Hindlimb muscle (tissue), 1 donor: ENCODE data around the gene VAMP3. TPM values are rescaled to one million over a fixed set of nuclear protein-coding genes. Genes with fewer than 3 reads are reported as not detected.

Experiments used
- DNase-seq: peaks from one replicate; pipeline ENCODE4 v3.0.0-alpha.2; 2013
- polyA plus RNA-seq: library from polyadenylated mRNA; unstranded; fragments of 120-200 nt; gene quantifications from one replicate; pipeline ENCODE4 v1.2.1, GENCODE V29; 2013; ENCODE audit not compliant: insufficient read length

Gene VAMP3, protein sequence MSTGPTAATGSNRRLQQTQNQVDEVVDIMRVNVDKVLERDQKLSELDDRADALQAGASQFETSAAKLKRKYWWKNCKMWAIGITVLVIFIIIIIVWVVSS
- 72.7 TPM for polyA plus RNA-seq

DNA sequence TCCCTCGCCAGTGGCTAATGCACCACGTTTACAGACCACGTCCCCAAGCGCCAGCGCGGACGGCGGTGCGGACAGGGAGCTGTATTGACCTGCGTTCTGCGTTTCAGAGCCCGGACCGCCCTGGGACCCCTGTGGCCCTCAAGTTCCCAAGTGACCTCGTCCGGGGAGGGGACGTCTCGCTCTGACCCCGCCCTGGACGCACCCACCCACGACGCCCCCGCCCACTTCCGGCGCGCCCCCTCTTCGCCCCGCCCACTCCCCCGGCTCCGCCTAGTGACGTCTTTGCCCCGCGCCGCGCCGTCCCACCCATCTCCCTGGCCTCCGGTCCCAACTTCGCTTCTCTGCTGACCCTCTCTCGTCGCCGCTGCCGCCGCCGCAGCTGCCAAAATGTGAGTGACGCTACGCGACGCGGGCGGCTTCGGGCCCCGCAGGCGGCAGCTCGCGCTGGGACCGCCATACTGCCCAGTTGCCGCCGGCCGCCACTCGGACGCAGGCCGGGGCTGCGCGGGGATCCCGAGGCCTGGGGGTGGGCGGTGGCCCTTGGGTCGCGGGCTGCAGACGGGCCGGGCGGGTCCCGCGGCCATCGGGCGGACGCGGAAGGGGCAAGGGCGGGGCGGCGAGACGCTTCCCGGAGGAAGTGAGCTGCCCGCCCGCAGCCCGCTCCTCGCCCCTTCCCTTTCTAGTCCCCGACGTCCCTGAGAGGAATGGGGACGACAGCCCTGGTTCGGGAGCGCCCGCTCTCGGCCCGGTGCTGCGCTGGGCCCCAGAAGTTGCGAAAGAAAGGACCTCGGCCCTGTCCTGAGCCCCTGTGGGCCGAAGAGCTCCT lies at the start of gene VAMP3:
Gene VAMP3, plus strand, starts transcription at position 300 of the 826 bp plus-strand sequence. Its CDS starts 88 bp downstream, at position 388.
- peak; percentile 86 for DNase-seq

DNA sequence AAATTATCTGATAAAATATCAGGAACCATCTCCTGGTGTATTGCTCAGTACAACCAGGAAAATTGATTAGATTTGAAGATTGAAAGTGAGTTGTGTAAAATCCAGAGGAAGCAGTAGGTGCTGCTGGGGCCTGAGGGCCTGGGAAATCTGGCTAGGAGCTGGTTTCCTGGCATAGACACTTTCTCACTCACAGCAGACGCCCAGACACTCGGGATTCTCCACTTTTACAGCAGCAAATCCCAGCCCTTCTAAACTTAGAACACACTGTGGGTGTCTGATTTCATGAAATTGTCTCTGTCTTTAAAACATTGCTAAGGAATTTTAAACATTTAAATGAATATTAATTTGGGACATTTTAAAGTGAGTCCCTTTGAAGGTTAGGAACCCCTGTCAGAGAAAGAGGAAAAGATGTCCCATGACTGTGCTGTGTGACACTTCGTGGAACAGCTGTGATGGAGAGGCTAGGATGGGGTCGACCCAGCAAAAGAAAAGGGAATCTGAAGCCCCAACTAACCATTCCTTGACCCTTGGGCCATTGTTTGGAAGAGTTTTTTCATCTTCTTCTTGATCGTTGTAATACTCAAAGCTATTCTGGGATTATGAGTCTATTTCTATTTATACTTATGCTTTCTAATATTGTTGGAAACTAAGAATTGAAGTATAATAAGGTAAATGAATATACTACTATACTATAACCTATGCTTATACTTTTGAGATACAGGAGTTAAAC lies 49.0 kb upstream of the VAMP3 start:
- no peak for DNase-seq

DNA sequence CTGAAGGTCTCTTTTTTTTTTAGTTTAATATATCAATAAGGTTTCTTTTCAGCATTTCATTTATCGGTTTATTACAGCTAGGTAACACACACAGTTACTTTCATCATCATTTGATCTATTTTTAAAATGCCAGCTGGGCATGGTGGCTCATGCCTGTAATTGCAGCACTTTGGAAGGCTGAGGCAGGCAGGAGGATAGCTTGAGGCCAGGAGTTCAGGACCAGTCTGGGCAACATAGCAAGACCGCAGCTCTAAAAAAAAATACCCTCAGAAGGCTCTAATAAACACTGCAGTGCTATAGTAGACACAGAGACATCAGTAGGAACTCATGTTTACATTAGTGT lies 48.5 kb upstream of the VAMP3 start:
- no peak for DNase-seq

DNA sequence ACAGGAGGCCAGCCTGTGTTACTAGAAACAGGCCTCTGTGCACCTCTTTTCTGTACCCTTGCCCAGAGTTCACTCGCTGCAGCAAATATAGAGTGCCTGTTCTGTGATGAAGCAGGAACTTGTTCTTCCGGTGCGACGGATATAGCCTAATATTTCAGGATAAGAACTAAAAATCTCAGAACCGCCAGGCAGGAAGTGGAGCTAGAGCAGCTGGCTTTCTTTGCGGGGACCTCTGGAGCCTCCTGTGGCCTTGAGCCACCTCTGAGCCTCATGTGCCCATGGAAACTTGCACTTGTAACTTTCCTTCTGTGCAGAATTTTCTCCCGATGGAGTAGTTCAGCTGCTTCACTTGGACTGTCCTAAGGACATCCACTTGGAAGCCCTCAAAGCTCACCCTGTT lies 44.5 kb upstream of the VAMP3 start:
- no peak for DNase-seq

DNA sequence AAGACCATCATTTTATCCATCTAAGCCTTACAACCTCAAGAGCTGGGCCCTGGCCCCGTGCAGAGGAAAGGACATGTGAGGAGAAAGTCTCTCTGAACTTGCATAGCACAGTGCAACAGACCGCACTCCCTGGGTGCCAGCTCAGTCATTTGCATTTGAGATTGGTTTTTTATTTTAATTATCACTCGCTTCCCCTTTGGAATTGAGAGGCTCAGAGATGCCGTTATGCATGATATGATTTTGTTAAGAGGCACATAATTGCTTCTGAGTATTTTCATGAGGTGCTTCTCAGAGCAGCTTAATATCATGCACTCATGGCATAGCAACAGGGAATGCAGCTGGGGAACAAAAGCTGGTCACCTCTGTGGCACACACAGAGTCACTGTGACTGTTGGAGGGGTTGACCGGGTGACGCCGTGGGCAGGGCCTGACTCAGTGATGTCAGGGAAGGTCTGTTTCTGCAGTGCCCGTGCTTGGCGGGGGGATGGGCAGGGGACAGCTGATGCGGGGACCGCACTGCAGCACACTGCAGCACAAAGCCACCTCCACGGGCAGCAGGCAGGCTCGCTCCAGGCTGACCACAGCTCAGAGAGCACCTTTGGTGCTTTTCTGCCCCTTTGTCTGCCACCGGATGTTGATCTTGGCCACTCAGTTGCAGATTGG lies 43.2 kb upstream of the VAMP3 start:
- no peak for DNase-seq

DNA sequence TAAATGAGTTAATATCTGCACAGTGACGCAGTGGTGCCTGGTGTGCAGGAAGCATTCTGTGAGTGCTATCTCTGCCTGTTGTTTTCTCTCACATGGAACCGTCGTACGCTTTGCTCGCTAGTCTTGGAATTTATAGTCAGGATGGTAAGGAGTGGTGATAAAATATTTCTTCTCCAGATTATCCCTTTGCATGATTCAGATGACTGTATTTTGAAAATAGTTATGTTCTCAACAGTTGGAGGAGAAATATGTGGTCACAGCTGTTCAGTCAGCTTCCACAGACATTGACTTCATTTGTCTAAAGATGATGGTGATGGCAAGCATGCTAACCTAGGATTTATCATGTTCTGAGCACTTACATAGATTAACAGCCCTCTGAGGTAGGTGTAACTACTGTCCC lies 41.3 kb upstream of the VAMP3 start:
- DNase-seq, result no peak

DNA sequence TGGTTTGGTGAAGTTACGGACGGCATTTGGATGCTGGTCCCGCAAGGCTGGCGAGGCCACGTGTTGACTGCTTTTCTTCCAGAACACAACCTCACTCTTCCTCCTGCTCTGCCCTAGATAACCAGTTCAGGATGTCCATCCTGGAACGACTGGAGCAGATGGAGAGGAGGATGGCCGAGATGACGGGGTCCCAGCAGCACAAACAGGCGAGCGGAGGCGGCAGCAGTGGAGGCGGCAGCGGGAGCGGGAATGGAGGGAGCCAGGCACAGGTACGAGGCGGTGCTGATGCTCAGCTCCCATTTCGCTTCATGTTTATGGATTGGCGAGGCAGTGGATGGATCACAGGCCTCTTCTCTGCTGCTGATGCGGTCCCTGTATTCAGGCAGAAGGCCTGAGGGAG lies 38.8 kb upstream of the VAMP3 start:
- DNase-seq, result no peak

DNA sequence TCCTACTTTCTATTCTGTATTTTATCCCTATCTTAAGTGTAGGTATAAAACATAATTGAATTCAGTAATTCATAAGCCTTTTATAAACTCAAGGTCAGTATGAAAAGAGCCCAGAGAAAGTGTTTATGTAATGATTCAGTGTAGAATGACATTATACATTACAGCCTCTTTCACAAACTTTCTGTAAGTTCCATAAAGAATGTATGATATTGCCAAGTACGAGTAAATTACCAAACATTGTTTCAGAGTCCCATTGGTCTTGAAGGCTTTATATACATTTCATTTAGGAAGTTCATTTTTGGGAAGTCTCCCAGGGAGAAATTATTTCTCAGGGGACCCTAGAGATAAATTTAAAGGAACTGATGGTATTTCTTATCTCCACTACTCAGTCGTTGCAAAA lies 37.8 kb upstream of the VAMP3 start:
- no peak for DNase-seq

DNA sequence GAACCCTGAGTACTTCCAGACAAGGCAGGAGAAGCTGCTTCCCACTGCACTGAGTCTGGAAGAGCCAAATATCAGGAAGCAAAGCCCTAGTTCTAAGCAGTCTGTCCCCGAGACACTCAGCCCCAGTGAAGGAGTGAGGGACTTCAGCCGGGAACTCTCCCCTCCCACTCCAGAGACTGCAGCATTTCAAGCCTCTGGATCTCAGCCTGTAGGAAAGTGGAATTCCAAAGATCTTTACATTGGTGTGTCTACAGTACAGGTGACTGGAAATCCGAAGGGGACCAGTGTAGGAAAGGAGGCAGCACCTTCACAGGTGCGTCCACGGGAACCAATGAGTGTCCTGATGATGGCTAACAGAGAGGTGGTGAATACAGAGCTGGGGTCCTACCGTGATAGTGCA lies 33.1 kb upstream of the VAMP3 start:
- DNase-seq, result no peak

DNA sequence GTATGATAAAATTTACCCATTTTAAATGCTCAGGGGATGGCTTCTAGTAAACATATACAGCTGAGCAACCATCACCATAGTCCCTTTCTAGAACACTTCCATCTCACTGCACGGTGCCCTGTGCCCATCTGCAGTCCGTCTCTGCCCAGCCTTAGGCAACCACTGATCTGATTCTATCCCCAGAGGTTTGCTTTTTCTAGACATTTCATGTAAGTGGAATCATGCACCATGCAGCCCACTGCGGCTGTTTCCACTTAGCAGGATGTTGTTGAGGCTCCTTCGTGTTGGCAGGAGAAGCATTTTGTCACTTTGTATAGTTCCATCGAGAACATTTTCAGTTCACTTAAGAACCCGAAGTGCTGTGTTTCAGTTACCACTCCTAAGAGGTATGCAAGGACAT lies 27.8 kb upstream of the VAMP3 start:
- no peak for DNase-seq

DNA sequence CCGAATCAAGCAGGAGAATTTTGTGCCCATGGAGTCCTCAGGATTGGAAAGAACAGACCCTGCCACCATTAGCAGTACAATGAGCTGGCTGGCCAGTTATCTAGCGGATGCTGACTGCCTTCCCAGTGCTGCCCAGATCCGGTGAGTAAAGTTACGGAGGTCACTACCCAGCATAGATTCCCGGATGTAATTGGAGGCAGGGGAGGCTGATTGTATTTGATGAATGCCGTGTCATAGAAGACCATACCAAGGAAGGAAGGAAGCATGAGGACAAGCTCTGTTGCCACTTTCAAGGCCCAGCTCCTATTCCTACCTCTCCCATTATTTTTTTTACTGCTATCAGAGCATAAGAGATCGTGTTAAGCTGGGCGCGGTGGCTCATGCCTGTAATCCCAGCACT lies 26.2 kb upstream of the VAMP3 start:
- DNase-seq, result no peak

DNA sequence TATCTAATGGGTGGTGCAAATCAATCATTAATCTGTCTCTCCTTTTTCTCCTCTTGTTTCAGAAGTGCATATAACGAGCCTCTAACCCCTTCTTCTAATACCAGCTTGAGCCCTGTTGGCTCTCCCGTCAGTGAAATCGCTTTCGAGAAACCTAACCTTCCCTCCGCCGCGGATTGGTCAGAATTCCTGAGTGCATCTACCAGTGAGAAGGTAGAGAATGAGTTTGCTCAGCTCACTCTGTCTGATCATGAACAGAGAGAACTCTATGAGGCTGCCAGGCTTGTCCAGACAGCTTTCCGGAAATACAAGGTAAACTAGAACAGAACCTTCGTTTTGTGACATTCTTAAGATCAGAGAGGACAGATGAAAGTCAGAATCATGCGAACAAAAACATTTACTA lies 25.3 kb upstream of the VAMP3 start:
- no peak for DNase-seq

DNA sequence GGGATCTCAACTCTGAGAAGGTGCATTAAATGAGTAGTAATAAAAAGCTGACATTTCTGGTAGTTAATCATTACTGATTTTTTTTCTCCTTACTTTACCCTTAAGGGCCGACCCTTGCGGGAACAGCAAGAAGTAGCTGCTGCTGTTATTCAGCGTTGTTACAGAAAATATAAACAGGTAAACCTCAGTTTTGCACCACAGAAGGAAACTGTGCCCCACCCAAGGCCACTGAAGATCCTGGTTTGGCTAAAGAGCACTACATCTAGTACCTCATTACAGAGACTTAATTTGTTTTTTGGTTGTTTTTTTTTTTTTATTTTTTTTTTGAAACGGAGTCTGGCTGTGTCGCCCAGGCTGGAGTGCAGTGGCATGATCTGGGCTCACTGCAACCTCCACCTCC lies 23.5 kb upstream of the VAMP3 start:
- no peak for DNase-seq

DNA sequence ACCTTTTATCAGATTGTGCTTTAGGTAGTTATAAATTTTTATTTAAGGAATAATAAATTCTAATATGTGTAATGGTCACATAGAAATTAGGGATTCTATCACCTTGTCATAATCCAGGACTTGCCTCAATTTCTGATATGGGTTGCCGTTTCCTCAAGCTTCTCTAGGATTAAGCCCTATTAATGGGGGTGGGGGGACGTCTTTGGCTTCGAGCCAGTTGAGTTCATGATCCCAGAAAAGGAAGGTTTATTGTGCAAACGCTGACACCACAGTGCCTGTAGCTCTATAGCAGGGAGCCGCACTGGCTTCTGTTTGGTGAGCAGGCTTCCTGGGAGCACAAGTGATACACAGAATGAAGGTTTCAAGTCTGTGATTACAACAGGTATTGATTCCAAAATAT lies 22.0 kb upstream of the VAMP3 start:
- DNase-seq, result no peak

DNA sequence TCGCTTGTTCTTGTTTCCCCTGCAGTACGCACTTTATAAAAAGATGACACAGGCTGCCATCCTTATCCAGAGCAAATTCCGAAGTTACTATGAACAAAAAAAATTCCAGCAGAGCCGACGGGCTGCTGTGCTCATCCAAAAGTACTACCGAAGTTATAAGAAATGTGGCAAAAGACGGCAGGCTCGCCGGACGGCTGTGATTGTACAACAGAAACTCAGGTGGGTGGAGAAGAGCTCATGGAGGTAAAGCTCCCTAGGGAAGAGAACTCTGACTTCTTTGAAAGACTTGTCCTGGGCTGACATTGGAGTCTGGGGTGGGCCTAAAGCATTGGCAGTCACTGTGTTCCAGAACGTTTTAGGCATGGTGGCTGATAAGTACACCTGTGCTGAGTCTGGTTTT lies 19.9 kb upstream of the VAMP3 start:
- no peak for DNase-seq

DNA sequence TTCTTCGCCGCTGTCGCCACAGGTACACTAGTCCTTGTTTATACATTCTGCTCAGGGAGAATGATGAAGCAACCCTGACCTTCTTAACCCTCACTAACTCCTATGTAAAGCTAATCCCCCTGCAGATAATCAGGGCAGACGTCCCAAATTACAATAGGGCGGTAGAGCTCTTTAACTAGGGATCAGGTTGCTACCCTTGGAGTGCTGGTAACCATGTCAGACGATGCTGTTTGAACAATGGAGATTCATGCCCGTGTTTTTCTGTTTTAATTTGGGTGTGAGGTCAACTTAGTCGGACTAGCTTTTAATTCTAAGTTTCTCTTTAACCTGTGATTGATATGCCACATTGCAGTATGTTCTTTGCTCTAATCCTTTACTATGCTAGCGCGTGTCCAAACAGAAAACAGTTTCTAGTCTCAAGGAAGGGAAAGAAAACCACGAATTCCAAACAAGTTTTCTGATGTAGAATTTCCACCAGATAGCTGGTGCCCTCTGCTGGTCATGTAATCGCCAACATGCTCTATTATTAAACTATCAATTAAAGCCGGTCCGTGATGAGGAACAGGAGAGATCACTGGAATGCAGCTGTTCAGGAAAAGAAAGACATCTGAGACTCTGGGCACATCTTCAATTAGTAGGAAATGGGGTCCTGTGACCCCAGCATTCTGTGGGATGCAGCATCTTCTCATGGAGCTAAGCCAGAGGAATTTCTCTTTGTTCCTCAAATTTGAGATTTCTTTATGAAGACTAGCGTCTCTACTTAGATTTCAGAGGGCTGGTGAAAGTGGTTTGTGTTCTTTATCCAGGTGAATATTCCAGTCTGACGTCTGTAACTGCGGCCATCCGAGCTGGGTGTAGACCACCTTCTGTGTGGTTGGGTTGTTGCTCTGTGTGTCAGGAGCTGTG lies 18.3 kb upstream of the VAMP3 start:
- peak; percentile 69 for DNase-seq

DNA sequence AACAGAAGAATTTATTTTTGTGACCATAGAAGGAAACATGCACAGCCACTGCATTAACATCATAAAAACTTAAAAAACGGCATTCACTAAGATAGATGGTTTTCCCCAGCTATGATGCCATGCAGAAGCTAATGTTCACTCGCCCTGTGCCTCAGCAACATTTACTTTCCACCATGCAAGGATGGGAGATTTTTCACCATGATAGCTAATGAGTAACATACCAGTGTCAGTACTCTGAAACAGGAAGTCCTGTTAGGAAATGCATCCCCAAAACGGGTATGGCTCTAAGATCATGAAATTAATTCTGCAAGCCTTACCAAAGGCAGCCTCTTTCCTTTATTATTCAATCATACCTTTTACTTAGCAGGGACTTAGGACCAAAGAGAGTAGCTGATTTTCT lies 17.5 kb upstream of the VAMP3 start:
- no peak for DNase-seq

DNA sequence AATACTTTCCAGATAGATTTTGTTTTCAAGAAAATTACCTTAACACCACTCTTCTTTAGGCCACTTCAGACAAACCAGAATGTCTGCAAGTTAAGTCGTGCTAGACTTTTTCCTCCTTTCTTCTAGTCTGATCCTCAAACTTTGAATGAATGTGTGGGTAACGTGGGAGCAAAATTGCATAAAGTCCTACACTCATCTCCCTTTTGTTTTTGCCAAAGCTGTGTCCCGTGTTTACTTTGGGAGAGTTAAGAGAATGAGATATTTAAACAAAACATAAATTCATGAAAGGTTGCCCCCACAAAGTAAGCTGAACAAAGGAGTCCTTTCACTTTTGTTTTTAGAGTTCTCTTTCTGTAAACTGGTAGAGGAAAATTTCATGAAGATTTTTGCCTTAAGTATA lies 16.9 kb upstream of the VAMP3 start:
- DNase-seq, result no peak

DNA sequence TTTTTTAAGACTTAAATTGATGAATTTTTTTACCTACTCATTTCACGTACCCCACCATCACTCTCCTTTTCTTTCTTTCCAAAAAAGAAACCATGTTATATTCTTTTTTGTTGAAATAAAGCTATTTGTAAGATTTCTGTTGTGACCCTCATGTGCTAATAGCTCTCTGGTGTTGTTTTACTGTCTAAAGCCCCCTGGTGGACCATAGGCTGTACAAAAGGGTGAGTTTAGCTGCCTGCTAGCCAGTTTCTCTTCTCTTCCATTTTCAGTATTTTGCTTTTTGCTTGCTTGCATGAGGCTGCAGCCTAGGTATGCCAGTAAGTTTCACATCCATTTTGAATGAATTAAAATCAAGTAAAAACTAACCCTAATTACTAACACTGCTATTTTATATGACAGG lies 15.6 kb upstream of the VAMP3 start:
- no peak for DNase-seq

DNA sequence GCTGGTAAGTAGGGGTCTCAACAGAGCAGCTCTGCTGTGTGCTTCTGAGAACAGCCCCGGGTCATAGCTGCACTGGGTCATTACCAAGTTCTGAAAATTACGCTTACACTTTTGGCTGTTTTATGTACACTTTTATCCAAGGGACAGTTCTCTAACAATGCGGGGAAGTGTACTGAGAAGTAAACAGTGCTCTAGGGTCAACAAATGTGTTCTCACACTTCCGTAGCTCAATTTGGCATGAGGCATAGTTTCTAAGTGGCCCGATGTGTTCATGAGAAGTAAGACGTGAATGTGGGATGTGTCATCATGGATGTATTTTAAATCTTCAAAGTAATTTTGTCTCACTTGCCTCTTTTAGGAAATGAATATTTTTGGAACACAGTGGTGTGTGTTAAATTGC lies 10.9 kb upstream of the VAMP3 start:
- no peak for DNase-seq

DNA sequence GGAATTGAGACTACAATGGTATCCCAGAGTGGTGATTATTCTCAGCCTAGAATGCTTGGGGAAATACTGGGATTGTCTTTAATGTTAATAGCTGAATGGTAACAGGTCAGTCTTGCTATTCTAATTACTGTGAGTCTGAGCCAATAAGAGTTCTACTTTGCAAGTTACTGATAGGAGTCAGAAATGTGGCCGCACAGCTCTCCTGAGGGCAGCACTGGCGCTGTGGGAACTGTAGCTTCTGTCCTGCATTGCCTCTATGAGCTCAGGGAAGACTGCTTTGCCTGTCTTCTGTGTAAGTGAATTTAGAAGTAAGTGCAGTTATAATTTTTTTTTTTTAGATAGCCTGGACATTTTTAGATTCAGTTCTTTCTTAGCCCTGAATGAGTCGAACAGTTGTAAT lies 10.0 kb upstream of the VAMP3 start:
- DNase-seq, result no peak

DNA sequence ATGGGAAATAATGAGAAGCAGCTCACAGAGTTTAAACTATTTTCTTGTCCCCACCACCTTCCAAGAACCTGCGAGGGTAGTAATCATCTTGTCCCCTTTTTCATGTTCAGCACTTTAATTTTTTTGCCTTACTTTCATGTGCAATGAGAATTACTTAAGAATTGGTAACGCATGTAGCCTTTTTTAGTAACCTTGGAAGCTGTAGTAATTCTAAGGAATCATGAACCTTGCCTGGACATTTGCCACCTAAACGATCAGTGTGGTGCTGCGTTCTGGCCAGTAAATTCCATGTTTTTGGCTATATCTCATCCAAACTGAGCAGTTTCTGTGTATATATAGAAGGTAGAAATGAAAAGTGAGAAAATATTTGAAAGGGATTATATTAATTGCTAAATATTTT lies 3.9 kb upstream of the VAMP3 start:
- DNase-seq, result no peak

DNA sequence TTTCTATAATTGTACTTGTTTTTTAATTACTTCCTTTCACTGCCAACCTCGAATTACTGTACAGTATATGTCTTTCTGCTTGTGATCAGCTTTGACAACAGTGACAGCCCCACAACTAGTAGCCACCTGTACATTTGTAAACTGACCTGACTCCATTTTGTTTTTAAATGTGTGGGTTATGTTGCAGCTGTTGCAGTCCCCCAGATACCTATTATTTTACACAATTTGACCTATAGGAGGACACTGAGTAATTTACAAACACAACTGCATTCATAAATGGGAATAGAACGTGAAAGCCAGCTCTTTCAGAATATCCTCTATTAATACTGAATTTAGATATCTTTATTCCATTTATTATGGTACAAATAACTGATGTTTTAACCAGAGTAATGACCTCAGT lies 2.5 kb upstream of the VAMP3 start:
- no peak for DNase-seq
